ENCODE data around the gene CCDC88C.

Gene CCDC88C

GRCh38 chr14:91342206-91342760, 75.3 kb downstream of the CCDC88C start:
- no peak for DNase-seq

- DNase-seq, result no peak
Observed at GRCh38 chr14:91341751-91342154, 75.9 kb downstream of the CCDC88C start.

- no peak for DNase-seq
Observed at GRCh38 chr14:91341334-91341733, 76.3 kb downstream of the CCDC88C start.

GRCh38 chr14:91339671-91340369, 77.8 kb downstream of the CCDC88C start:
- DNase-seq, result no peak

- no peak for DNase-seq
Observed at GRCh38 chr14:91339076-91339475, 78.5 kb downstream of the CCDC88C start.

- no peak for DNase-seq
Observed at GRCh38 chr14:91338379-91338778, 79.2 kb downstream of the CCDC88C start.

- no peak for DNase-seq
Observed at GRCh38 chr14:91337699-91338335, 79.8 kb downstream of the CCDC88C start.

- DNase-seq, result no peak
Observed at GRCh38 chr14:91336093-91336450, 81.5 kb downstream of the CCDC88C start.

- DNase-seq, result no peak
Observed at GRCh38 chr14:91335191-91336092, 82.2 kb downstream of the CCDC88C start.

GRCh38 chr14:91333650-91334039, 84.0 kb downstream of the CCDC88C start:
- DNase-seq, result no peak

GRCh38 chr14:91332986-91333649, 84.5 kb downstream of the CCDC88C start:
- no peak for DNase-seq

GRCh38 chr14:91332171-91332985, 85.2 kb downstream of the CCDC88C start:
- no peak for DNase-seq

- no peak for DNase-seq
Observed at GRCh38 chr14:91331721-91332120, 85.9 kb downstream of the CCDC88C start.

- peak; percentile 36 for DNase-seq
Observed at GRCh38 chr14:91330856-91331255, 86.8 kb downstream of the CCDC88C start.

- DNase-seq, result no peak
Observed at GRCh38 chr14:91330096-91330696, 87.4 kb downstream of the CCDC88C start.

GRCh38 chr14:91329486-91330014, 88.1 kb downstream of the CCDC88C start:
- no peak for DNase-seq

- no peak for DNase-seq
Observed at GRCh38 chr14:91328313-91329050, 89.1 kb downstream of the CCDC88C start.

GRCh38 chr14:91327661-91328312, 89.8 kb downstream of the CCDC88C start:
- no peak for DNase-seq

- no peak for DNase-seq
Observed at GRCh38 chr14:91327250-91327595, 90.4 kb downstream of the CCDC88C start.
